Prostate gland (tissue), 2 donors: ENCODE data around the gene RHEB. TPM values are rescaled to one million over a fixed set of nuclear protein-coding genes. Genes with fewer than 3 reads are reported as not detected.

ENCODE experiments used
- DNase-seq: peaks from one replicate; pipeline ENCODE4 v3.0.0-alpha.2; 2019; ENCODE audit warnings: low spot score
- H3K27ac ChIP-seq, 2 donors: fragments of 200-600 bp; sonication (generic); 2 replicates each; pipeline ENCODE4 v1.5.1; 2017 to 2019
- H3K27me3 ChIP-seq: fragments of 200-600 bp; sonication (generic); replicated peaks from 2 replicates; pipeline ENCODE4 v1.5.1; 2019; ENCODE audit not compliant: insufficient read depth
- H3K36me3 ChIP-seq, 2 donors: fragments of 200-600 bp; sonication (generic); 1 replicate in 1 of 2; 2 replicates in 1 of 2; pipeline versions ENCODE4 v1.5.1 to v1.8.1; 2017 to 2019
- H3K4me1 ChIP-seq: fragments of 200-600 bp; sonication (generic); replicated peaks from 2 replicates; pipeline ENCODE4 v1.5.1; 2019
- H3K4me3 ChIP-seq, 2 donors: fragments of 200-600 bp; sonication (generic); 2 replicates each; pipeline ENCODE4 v1.5.1; 2017 to 2019
- H3K9me3 ChIP-seq: fragments of 200-600 bp; sonication (generic); 2 replicates; pipeline ENCODE4 v1.5.1; 2017
- CTCF ChIP-seq, 4 experiments: fragments of 200-600 bp in 2 of 4; fragments of 450-650 bp in 2 of 4; sonication (generic) in 2 of 4; IDR thresholded peaks; 1 replicate in 3 of 4; 2 replicates in 1 of 4; pipeline ENCODE4 v1.5.1; 2016 to 2019; ENCODE audit warnings: antibody characterized with exemption in 4 of 4, mild to moderate bottlenecking in 2 of 4, moderate library complexity in 2 of 4
- POLR2A ChIP-seq: fragments of 450-650 bp; IDR thresholded peaks from one replicate; pipeline ENCODE4 v1.6.1; 2016; ENCODE audit warnings: antibody characterized with exemption, mild to moderate bottlenecking
- POLR2AphosphoS5 ChIP-seq: sonication (generic); formaldehyde crosslinking; IDR thresholded peaks from one replicate; pipeline ENCODE4 v1.6.1; 2017; ENCODE audit warnings: antibody characterized with exemption
- WGBS: methylation state at CpG from one replicate; pipeline ENCODE4 v1.1.5; 2018; 5-methylcytosine and 5-hydroxymethylcytosine counted together
- intact Hi-C: fragments of 100-400 bp; cut with DNase I; formaldehyde crosslinking; loops from one replicate; pipeline ENCODE4 v1.14.2; 2022
- total RNA-seq, 2 donors: library from RNA; depleted of rRNA; stranded (reverse); fragments of >200 nt; gene quantifications; one replicate each; pipeline ENCODE4 v1.1.0, GENCODE V29; 2016

The RHEB gene
- total RNA-seq, 2 donors from 2014 or later, result 59.3 to 63.1 TPM

GRCh38 chr7:151453326-151453791 is 66.3 kb downstream of the RHEB start:
- H3K4me1 ChIP-seq, result no peaks in the 10 kb centered on the region
- no peak overlapping the region for H3K4me3 ChIP-seq
- no peak for DNase-seq
- no peak for TF ChIP-seq POLR2A
- TF ChIP-seq CTCF (IDR thresholded peaks at IDR 0.05), result no peak
- no peak for TF ChIP-seq POLR2AphosphoS5
- H3K36me3 ChIP-seq, result no peaks in the 10 kb centered on the region
- intact Hi-C loops, result no loop called here
- H3K9me3 ChIP-seq, result no peaks in the 10 kb centered on the region
- H3K27me3 ChIP-seq, result no peaks in the 10 kb centered on the region
- no peak overlapping the region for H3K27ac ChIP-seq
- 73% methylated on average over 13 of the region's 13 CpGs for WGBS

GRCh38 chr7:151452680-151453325 is 66.9 kb downstream of the RHEB start:
- Histone ChIP-seq H3K9me3 (no peaks in the 10 kb centered on the region), H3K4me1 (no peaks in the 10 kb centered on the region), H3K27me3 (no peaks in the 10 kb centered on the region), H3K4me3 (no peak overlapping the region), H3K27ac (no peak overlapping the region), H3K36me3 (no peaks in the 10 kb centered on the region)
- DNase-seq, result no peak
- 77% methylated on average over 14 of the region's 15 CpGs for WGBS
- TF ChIP-seq POLR2AphosphoS5 (no peak), POLR2A (no peak), CTCF (IDR thresholded peaks at IDR 0.05) (no peak)
- intact Hi-C loops, result no loop called here

GRCh38 chr7:151451626-151452571 is 67.8 kb downstream of the RHEB start:
- TF ChIP-seq POLR2AphosphoS5 (no peak), CTCF (IDR thresholded peaks at IDR 0.05) (no peak), POLR2A (no peak)
- WGBS, result 81% methylated on average over 23 of the region's 23 CpGs
- Histone ChIP-seq H3K27me3 (no peaks in the 10 kb centered on the region), H3K4me1 (no peaks in the 10 kb centered on the region), H3K4me3 (no peak overlapping the region), H3K36me3 (no peaks in the 10 kb centered on the region), H3K27ac (no peak overlapping the region), H3K9me3 (no peaks in the 10 kb centered on the region)
- intact Hi-C loops, result no loop called here
- no peak for DNase-seq

GRCh38 chr7:151451156-151451555 is 68.5 kb downstream of the RHEB start:
- WGBS, result 96% methylated on average over 5 of the region's 5 CpGs
- H3K4me1 ChIP-seq, result no peaks in the 10 kb centered on the region
- H3K27ac ChIP-seq, result no peak overlapping the region
- no peak for DNase-seq
- intact Hi-C loops, result no loop called here
- no peak for TF ChIP-seq POLR2A
- TF ChIP-seq CTCF (IDR thresholded peaks at IDR 0.05), result no peak
- no peak for TF ChIP-seq POLR2AphosphoS5
- H3K27me3 ChIP-seq, result no peaks in the 10 kb centered on the region
- H3K4me3 ChIP-seq, result no peak overlapping the region
- H3K36me3 ChIP-seq, result no peaks in the 10 kb centered on the region
- H3K9me3 ChIP-seq, result no peaks in the 10 kb centered on the region
